Measurements from ENCODE around the gene DGKB. TPM values are rescaled to one million over a fixed set of nuclear protein-coding genes. Genes with fewer than 3 reads are reported as not detected.

DGKB gene
- polyA plus RNA-seq, 2 of the 4 experiments (the other 2 are of a cell fraction) = 0.01 TPM; not detected in 1

GRCh38 chr7:14507617-14508016, 394.9 kb downstream of the DGKB start (continued):
- no peak for TF ChIP-seq FOSL2 (IDR thresholded peaks at IDR 0.05)
- TF ChIP-seq FOSL2 (CRISPR knock-in tag; IDR thresholded peaks at IDR 0.05) = no peak
- TF ChIP-seq EP300 (IDR thresholded peaks at IDR 0.05) = no peak
- no peak for TF ChIP-seq HOXB5 (CRISPR knock-in tag; IDR thresholded peaks at IDR 0.05)

- POLR2A ChIA-PET = no interaction called here
- CTCF ChIA-PET = no interaction called here
These were observed 396.6 kb downstream of the DGKB start for GRCh38 chr7:14505906-14506305.

DNA sequence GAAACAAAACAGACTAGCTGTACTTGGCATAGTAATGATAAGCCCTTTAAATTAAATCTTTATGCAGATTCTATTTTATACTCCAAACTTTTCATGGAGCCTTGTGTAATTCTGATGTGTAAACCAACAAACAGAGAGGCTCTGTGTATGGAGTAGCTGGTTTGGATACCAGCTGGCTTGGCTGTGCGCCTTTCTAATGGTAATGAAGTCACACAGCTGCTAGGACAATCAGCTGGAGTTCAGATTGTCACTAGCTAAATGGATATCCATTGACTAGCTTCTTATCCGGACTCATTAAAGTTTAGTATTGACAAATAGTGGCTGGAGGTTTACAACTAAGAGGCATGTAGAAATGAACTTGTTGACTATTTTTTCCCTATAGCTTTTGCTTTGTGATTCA, 398.4 kb downstream of the DGKB start:
- ATAC-seq (no peak), FAIRE-seq (no peak), DNase-seq (ENCODE audit: low read depth in 1 of 2, low spot score in 1 of 2) (no peak)
- Histone ChIP-seq H3K4me3 (no peak overlapping the region), H3K27ac (no peak overlapping the region), H3K4me2 (no peak overlapping the region), H3K9me3 (no peaks in the 10 kb centered on the region), H3K4me1 (no peaks in the 10 kb centered on the region)
- 23% methylated on average over 2 of the region's 2 CpGs for WGBS (ENCODE audit: missing lambda C conversion rate)
- ChIA-PET CTCF (interaction anchor here (0.7 kb wide), 1 partner anchor 47 kb away, joined by 3 read pairs; no protein-coding TSS in a partner anchor), POLR2A (no interaction called here)
- TF ChIP-seq EP300 (IDR thresholded peaks at IDR 0.05) = no peak
- no peak for TF ChIP-seq HOXB5 (CRISPR knock-in tag; IDR thresholded peaks at IDR 0.05)
- TF ChIP-seq, protein P1, sequence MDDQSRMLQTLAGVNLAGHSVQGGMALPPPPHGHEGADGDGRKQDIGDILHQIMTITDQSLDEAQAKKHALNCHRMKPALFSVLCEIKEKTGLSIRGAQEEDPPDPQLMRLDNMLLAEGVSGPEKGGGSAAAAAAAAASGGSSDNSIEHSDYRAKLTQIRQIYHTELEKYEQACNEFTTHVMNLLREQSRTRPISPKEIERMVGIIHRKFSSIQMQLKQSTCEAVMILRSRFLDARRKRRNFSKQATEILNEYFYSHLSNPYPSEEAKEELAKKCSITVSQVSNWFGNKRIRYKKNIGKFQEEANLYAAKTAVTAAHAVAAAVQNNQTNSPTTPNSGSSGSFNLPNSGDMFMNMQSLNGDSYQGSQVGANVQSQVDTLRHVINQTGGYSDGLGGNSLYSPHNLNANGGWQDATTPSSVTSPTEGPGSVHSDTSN (IDR thresholded peaks at IDR 0.05) = no peak
- TF ChIP-seq ESRRA (IDR thresholded peaks at IDR 0.05; ENCODE audit: borderline replicate concordance, low read length) = no peak
- no peak for TF ChIP-seq RARB (CRISPR knock-in tag; IDR thresholded peaks at IDR 0.05)
- TF ChIP-seq FOXS1 (CRISPR knock-in tag; IDR thresholded peaks at IDR 0.05) = no peak
- TF ChIP-seq, protein P2, sequence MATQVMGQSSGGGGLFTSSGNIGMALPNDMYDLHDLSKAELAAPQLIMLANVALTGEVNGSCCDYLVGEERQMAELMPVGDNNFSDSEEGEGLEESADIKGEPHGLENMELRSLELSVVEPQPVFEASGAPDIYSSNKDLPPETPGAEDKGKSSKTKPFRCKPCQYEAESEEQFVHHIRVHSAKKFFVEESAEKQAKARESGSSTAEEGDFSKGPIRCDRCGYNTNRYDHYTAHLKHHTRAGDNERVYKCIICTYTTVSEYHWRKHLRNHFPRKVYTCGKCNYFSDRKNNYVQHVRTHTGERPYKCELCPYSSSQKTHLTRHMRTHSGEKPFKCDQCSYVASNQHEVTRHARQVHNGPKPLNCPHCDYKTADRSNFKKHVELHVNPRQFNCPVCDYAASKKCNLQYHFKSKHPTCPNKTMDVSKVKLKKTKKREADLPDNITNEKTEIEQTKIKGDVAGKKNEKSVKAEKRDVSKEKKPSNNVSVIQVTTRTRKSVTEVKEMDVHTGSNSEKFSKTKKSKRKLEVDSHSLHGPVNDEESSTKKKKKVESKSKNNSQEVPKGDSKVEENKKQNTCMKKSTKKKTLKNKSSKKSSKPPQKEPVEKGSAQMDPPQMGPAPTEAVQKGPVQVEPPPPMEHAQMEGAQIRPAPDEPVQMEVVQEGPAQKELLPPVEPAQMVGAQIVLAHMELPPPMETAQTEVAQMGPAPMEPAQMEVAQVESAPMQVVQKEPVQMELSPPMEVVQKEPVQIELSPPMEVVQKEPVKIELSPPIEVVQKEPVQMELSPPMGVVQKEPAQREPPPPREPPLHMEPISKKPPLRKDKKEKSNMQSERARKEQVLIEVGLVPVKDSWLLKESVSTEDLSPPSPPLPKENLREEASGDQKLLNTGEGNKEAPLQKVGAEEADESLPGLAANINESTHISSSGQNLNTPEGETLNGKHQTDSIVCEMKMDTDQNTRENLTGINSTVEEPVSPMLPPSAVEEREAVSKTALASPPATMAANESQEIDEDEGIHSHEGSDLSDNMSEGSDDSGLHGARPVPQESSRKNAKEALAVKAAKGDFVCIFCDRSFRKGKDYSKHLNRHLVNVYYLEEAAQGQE (IDR thresholded peaks at IDR 0.05) = no peak
- TF ChIP-seq, protein P3, sequence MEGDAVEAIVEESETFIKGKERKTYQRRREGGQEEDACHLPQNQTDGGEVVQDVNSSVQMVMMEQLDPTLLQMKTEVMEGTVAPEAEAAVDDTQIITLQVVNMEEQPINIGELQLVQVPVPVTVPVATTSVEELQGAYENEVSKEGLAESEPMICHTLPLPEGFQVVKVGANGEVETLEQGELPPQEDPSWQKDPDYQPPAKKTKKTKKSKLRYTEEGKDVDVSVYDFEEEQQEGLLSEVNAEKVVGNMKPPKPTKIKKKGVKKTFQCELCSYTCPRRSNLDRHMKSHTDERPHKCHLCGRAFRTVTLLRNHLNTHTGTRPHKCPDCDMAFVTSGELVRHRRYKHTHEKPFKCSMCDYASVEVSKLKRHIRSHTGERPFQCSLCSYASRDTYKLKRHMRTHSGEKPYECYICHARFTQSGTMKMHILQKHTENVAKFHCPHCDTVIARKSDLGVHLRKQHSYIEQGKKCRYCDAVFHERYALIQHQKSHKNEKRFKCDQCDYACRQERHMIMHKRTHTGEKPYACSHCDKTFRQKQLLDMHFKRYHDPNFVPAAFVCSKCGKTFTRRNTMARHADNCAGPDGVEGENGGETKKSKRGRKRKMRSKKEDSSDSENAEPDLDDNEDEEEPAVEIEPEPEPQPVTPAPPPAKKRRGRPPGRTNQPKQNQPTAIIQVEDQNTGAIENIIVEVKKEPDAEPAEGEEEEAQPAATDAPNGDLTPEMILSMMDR (IDR thresholded peaks at IDR 0.05) = no peak
- no peak for TF ChIP-seq CBX8 (IDR thresholded peaks at IDR 0.05)
- no peak for TF ChIP-seq MAFK (IDR thresholded peaks at IDR 0.05; ENCODE audit: partially characterized antibody)
- TF ChIP-seq MAZ (IDR thresholded peaks at IDR 0.05; ENCODE audit: borderline replicate concordance, low read depth, low read length) = no peak
- no peak for TF ChIP-seq EHF (CRISPR knock-in tag; IDR thresholded peaks at IDR 0.05)
- no peak for TF ChIP-seq EHMT2 (IDR thresholded peaks at IDR 0.05; ENCODE audit: low read depth)
- no peak for TF ChIP-seq USF2 (IDR thresholded peaks at IDR 0.05)
- TF ChIP-seq POLR2A (IDR thresholded peaks at IDR 0.05; ENCODE audit: low read length) = no peak
- no peak for TF ChIP-seq RFX5 (IDR thresholded peaks at IDR 0.05)

More at GRCh38 chr7:14505906-14506305, 396.6 kb downstream of the DGKB start:
- Histone ChIP-seq H3K9me3 (no peaks in the 10 kb centered on the region), H3K4me1 (no peaks in the 10 kb centered on the region), H3K27ac (no peak overlapping the region), H3K4me3 (no peak overlapping the region), H3K4me2 (no peak overlapping the region)
- TF ChIP-seq EHF (CRISPR knock-in tag; IDR thresholded peaks at IDR 0.05) = no peak
- TF ChIP-seq ZFP36 (IDR thresholded peaks at IDR 0.05; ENCODE audit: borderline replicate concordance, partially characterized antibody) = no peak
- TF ChIP-seq, protein P4, sequence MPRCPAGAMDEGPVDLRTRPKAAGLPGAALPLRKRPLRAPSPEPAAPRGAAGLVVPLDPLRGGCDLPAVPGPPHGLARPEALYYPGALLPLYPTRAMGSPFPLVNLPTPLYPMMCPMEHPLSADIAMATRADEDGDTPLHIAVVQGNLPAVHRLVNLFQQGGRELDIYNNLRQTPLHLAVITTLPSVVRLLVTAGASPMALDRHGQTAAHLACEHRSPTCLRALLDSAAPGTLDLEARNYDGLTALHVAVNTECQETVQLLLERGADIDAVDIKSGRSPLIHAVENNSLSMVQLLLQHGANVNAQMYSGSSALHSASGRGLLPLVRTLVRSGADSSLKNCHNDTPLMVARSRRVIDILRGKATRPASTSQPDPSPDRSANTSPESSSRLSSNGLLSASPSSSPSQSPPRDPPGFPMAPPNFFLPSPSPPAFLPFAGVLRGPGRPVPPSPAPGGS (IDR thresholded peaks at IDR 0.05) = no peak
- no peak for TF ChIP-seq ZC3H11A (IDR thresholded peaks at IDR 0.05)
- no peak for TF ChIP-seq RCOR1 (IDR thresholded peaks at IDR 0.05; ENCODE audit: low read depth, low read length)
- TF ChIP-seq CHD2 (IDR thresholded peaks at IDR 0.05; ENCODE audit: low read length, partially characterized antibody) = no peak
- no peak for TF ChIP-seq FOSB (CRISPR knock-in tag; IDR thresholded peaks at IDR 0.05)
- no peak for TF ChIP-seq POLR2A (IDR thresholded peaks at IDR 0.05; ENCODE audit: low read length)
- TF ChIP-seq HOXB13 (CRISPR knock-in tag; IDR thresholded peaks at IDR 0.05; ENCODE audit: low read depth) = no peak
- no peak for TF ChIP-seq RAD21 (conservative IDR thresholded peaks at IDR 0.05 in 1 of 2, IDR thresholded peaks at IDR 0.05 in 1 of 2)
- no peak for TF ChIP-seq FOSL2 (IDR thresholded peaks at IDR 0.05)
- TF ChIP-seq FOSL2 (CRISPR knock-in tag; IDR thresholded peaks at IDR 0.05) = no peak
- TF ChIP-seq NPAS2 (CRISPR knock-in tag; IDR thresholded peaks at IDR 0.05; ENCODE audit: borderline replicate concordance) = no peak
- TF ChIP-seq MAZ (IDR thresholded peaks at IDR 0.05; ENCODE audit: borderline replicate concordance, low read depth, low read length) = no peak
- TF ChIP-seq POLR2AphosphoS2 (conservative IDR thresholded peaks at IDR 0.05; ENCODE audit: low read length) = no peak
- DNase-seq (ENCODE audit: low read depth in 1 of 2, low spot score in 1 of 2) = no peak
- WGBS (ENCODE audit: missing lambda C conversion rate) = 4% methylated on average over 2 of the region's 2 CpGs
- FAIRE-seq = no peak
- ATAC-seq = no peak

Measured in A549 (cell line).